Astrocyte (in vitro differentiated cells and primary cell): ENCODE results near the gene PPP6R2.

Experiments
- EZH2 ChIP-seq: IDR thresholded peaks from 2 replicates; pipeline ENCODE4 v1.6.1; 2012; ENCODE audit warnings: mild to moderate bottlenecking, low read length, inconsistent platforms; ENCODE audit not compliant: insufficient read depth
- TF ChIP-seq, protein P1 (sequence below): IDR thresholded peaks from 2 replicates; pipeline ENCODE4 v1.5.1; 2011; ENCODE audit warnings: low read depth, mild to moderate bottlenecking, inconsistent platforms, low read length, moderate library complexity; ENCODE audit not compliant: insufficient read depth

DNA sequence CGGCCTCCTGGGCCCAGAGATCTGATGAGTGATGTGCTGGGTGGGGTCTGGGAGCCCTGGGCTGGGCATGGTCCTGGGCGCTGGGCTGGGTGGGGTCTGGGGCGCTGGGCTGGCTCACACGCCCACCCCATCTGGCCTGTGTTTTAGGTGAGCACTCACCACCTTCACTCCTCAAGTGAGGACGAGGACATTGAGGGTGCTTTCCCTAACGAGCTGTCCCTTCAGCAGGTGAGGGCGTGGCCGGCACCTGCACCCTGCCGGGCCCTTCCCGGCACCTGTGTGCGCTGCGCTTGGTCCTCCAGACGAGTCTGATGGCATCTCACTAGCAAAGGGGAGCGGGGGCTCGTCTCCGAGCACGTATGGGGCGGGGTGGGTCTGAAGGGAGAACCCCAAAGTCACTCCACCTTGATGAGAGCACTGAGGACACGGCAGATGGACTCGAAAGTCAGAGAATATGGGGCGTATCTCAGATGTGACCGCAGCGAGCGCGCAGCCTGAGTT lies 93.8 kb downstream of the PPP6R2 start:
- TF ChIP-seq EZH2, result no peak
- TF ChIP-seq, protein P1, sequence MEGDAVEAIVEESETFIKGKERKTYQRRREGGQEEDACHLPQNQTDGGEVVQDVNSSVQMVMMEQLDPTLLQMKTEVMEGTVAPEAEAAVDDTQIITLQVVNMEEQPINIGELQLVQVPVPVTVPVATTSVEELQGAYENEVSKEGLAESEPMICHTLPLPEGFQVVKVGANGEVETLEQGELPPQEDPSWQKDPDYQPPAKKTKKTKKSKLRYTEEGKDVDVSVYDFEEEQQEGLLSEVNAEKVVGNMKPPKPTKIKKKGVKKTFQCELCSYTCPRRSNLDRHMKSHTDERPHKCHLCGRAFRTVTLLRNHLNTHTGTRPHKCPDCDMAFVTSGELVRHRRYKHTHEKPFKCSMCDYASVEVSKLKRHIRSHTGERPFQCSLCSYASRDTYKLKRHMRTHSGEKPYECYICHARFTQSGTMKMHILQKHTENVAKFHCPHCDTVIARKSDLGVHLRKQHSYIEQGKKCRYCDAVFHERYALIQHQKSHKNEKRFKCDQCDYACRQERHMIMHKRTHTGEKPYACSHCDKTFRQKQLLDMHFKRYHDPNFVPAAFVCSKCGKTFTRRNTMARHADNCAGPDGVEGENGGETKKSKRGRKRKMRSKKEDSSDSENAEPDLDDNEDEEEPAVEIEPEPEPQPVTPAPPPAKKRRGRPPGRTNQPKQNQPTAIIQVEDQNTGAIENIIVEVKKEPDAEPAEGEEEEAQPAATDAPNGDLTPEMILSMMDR, result no peak
